SIG-M5 (cell line): ENCODE results near the gene ABCG1.

Experiments
- DNase-seq: peaks from one replicate; lab custom pipeline; 2025; lab: John Stamatoyannopoulos, UW

The ABCG1 gene

GRCh38 chr21:42321231-42321630 lies 102.3 kb downstream of the ABCG1 start:
- no peak for DNase-seq

- DNase-seq, result no peak
Measured at GRCh38 chr21:42321845-42322244, 102.9 kb downstream of the ABCG1 start.

DNA sequence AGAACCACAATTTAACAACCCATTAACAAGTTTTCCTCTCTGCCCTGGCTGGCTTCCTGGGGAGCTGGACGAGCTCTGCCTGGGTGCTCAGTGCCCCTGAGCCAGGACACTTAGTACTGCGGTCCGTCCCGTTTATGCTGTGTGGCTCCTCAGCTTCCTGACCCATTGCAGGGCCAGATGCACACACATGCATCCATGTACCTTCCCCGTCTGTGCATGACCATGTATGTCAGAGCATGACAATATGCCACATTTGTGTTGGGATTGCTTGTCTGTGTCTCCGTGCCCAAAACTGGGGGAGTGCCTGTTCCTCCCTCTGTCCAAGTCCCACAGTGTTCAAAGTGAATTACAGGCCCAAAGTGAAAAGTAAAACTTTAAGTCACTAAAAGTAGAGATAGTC lies 106.0 kb downstream of the ABCG1 start:
- no peak for DNase-seq

DNA sequence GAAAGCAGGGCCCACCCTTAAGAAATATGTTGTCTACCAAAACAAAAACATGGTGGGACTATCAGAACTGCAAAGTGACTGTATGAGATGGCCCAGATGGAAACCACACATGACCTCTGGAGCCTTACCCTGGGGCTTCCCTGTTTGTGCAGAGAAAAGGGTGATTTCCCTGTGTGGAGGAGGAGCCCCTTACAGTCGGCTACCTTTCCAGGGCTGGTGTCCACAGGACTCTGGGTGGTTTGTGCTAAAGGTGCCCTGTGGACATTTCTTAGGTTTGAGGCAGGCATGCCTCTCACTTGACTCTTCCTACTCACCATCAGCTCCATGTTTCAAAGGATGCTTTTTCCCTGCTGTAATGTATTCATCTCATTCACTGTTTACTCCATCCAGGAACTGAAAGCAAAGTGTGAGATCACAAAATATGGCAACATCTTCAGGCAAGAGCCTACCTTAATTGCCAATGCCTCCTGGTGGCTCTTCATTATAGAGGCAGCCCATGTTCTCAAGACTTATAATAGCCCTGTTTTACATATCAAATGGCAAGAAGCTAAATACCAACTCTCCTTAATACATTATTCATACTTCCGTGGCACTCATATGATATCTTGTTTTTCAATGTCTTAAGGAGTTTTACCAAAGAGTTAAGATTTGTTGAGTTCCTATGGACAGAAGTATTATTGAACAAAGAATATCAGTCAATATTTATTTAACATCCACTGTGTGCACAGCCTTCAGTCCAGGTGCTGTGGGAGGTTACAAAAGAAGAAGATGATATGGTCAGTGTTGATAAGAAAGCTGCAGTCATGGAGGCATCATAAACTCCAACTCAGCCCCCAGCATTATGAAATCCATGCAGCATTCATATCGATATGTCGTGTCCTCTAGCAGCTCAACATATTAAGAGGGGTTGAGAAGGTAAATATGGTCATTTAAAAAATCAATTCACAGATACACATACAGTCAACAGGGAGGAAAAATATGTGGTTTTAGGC lies 111.7 kb downstream of the ABCG1 start:
- DNase-seq, result no peak

DNA sequence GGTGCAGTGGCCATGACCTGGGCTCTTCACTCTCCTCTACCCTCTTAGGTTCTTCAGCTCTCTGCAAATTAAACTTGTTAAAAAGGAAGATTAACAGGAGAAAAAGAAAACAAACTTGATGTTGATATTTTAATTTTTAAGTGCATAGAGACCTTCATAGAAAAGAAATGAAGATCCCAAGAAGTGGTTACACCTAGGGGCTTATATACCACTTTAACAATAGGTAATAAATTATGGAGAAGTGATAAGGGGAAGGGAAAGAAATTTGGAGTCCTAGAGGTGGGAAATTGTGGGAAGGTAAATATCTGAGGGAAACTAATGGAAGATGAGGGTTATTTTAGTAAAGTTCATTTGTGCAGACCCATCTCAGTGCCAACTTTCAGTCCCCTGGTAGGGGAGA lies 112.7 kb downstream of the ABCG1 start:
- no peak for DNase-seq

DNA sequence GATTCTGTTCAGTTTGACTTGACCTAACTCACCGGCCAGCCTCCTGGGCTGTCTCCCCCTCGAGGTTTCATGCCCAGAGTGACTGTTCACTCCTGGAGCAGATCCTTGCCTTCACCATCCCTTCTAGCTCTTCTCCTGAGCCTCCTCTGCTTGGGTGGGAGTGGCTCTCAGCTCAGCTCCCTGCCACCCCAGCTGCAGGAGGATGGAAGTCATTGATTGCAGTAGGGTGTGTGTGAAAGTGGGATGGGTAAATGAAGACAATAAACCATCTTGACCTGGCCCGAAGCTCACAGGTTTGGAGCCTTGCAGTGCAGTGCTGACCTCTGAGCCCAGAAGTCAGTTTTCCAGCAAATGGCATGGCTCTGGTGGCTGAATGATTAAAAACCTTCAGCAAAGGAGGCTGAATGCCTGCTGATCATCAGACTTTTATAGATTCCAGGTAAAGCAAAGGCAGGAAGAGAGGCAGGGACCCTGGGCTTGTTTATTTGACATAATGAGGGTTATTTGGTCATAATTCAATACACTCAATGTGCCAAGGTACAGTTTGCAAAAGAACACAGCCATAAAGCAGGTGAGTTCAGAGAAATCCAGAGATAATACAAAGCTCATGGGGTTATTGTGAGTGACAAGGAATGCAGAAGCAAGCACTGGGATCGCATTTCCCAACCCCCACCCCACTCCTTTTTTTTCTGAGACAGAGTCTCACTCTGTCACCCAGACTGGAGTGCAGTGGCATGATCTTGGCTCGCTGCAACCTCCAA lies 113.8 kb downstream of the ABCG1 start:
- no peak for DNase-seq

- no peak for DNase-seq
Measured at GRCh38 chr21:42336054-42336453, 117.1 kb downstream of the ABCG1 start.

DNA sequence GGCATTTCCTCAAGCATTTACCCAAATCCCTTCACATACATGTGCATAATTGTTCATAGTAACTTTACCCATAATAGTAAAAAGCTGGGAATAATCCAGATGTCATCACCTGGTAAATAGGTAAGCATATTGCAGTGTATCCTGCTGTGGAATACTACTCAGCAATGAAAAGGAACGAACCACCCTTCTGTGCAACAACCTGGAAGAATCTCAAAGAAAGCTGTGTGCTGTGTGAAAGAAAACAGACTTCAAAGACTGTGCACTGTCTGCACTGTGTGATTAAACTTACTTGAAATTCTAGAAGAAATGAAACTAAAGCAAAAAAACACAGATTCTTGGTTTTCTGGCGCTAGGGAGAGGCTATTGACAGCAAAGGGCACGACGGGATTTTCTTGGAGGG lies 118.3 kb downstream of the ABCG1 start:
- DNase-seq, result no peak

DNA sequence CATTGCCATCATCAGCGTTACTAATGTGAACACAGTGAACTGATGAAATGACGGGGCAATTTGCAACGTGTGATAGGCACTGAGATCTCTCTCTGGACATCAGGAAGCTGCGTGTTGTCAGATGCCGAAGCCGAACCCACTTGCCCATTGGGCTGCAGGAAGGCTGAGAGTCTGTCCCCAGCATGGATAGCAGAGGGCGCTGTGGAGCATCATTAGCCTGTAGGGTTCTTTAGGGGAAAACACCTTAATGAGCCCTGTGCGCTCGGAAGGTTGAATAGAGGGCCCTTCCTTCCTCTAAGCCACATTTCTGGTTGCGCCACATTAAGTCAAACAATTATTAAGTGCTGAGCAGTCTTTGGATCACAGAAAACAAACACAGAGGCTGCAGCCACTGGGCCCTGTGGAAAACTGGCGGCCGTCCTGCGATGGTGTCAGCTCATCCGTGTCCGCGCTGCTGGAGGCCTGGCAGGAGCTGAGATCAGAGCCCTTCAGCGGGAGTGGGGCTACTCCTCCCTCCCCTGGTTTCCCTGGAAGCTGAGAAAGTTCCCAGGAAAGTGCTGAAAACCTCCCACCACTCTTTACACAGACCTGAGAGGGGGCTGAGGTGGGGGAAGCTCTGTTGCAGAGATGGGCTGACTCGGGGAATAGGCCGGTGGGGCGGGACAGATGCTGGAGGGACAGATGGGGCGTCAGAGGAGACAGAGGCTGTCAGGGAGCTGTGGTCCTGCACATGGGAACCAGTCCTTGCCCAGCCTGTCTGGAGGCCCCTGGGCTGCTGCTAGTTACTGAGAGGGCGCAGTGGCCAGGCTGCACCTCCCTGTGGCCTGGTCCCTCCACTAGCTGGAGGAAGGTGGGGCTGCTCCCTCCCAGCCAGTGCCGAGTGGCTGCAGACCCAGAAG lies 119.1 kb downstream of the ABCG1 start:
- no peak for DNase-seq

GRCh38 chr21:42338729-42339715 lies 120.1 kb downstream of the ABCG1 start:
- no peak for DNase-seq

DNA sequence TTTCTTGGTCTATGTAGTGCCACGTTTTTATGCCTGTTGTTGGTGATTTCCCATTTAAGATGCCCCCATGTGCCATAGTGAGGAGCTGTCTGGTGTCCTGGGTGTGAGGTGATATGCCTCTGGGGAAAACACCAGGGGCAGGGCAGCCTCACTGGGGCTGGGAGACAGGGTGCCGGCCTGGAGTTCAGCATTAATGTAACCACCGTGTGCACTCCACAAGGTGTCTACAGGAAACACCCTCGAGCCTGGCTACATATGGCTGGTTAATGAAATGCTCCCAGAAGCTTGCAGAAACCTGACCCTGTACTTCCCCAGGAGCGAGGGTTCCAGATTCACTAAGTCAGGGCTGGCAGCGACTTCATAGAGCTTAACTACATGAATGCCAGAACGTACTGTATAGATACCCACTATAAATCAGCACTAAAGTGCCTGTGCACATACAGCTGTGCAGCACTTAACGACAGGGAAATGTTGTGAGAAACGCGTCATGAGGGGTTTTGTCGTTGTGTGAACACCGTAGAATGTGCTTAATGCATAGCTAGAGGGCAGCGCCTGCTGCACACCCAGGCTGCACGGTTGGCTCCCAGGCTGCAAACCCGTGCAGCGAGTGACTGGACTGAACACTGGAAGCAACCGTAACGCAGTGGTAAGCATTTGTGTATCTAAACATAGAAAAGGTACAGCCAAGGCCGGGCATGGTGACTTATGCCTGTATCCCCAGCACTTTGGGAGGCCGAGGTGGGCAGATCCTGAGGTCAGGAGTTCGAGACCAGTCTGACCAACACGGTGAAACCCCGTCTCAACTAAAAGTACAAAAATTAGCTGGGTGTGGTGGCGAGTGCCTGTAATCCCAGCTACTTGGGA lies 121.5 kb downstream of the ABCG1 start:
- no peak for DNase-seq

DNA sequence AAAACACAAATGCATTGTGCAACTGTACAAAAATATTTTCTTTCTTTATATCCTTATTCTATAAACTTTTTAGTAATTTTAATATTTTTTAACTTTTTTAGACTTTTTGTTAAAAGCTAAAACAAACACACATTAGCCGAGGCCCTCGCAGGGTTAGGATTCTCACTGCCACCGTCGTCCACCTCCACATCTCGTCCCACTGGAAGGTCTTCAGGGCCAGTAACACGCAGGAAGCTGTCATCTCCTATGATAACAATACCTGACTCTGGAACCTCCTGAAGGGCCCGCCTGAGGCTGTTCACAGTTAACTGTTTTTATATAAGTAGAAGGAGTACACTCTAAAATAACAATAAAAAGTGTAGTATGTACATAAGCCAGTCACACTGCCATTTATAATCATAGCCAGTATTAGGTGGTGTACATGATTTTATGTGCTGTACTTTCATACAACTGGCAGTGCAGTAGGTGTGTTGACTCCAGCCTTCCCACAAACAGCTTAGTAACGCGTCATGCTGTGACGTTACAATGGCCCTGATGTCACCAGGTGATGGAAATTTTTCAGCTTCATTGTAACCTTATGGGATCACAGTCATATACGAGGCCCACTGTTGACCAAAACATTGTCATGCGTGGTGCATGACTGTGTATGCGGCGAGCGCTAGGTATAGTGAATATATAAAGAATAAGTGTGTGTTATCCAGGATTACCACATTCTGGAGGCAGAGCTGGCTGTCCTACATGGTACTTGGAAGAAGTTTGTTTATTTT lies 123.0 kb downstream of the ABCG1 start:
- DNase-seq, result no peak

DNA sequence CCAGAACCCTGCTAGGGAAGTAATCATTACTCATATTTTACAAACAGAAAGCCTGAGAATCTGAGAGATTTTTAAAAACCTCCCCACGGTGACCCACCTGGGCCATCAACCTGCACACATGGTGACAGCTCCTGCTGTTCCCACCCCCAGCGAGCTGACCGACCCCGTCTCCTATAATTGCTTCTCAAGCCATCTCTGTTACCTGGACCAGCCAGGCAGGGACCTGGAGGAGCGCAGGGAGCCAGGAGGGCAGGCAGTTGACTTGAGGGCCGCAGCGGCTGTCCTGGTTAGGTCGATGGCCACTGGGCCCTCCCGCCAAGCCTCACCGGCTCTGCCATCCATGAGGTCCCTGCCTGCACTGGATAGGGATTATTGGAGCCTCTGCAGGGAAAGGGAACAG lies 124.2 kb downstream of the ABCG1 start:
- no peak for DNase-seq

DNA sequence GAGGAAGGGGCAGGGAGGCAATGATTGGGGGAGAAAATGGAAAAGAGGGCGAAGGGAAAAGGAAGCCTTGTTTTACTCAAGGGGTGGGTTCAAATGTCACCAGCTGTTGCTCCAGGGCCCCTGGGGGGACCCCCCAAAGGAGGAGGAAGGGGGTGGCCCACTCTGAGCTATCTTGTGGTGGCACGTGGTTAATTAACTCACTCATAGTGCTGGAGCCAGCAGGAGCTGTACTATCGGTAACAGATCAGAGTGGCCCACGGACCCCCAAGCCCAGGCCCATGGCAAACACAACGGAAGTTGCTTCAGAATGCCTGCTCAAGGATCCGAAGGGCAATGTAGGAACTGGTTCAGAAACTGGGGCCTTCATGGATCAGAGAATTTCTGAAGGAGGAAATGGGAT lies 124.6 kb downstream of the ABCG1 start:
- no peak for DNase-seq

- no peak for DNase-seq
Measured at GRCh38 chr21:42343963-42344510, 125.1 kb downstream of the ABCG1 start.

DNA sequence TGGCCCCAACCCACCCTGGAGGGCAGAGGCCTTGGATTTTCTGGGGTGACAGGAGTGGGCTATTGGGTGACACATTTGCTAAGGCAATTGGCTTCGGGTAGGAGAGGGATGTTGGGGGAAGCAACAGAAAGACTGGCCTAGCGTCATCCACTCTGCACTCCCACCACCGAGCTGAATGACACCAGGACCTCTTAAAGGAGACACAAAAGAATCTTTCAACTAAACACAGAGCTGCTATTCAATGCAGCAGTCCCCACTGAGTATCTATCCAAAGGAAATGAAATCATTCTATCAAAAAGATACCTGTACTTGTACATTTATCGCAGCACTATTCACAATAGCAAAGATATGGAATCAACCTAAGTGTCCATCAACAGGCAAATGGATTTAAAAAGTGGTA lies 125.7 kb downstream of the ABCG1 start:
- DNase-seq, result no peak

GRCh38 chr21:42346441-42346840 lies 127.5 kb downstream of the ABCG1 start:
- DNase-seq, result no peak
